Endothelial cell of umbilical vein (primary cell): Measurements from ENCODE around the gene OR12D1. TPM values are rescaled to one million over a fixed set of nuclear protein-coding genes. Genes with fewer than 3 reads are reported as not detected.

Experiments used
- BruUV-seq: library from RNA; stranded (reverse); fragments of 400-500 nt; replicated peaks from 2 replicates; lab custom pipeline; 2021; lab: Mats Ljungman, UMichigan
- CTCF ChIA-PET: fragments of 300-600, 350-600 bp; sonication (Branson Sonifier 250); formaldehyde crosslinking; loops from one replicate; lab custom pipeline; 2021; ENCODE audit warnings: antibody characterized with exemption, inconsistent platforms; lab: Charles Lee
- POLR2A ChIA-PET: fragments of 300-600, 350-600 bp; sonication (Branson Sonifier 250); formaldehyde crosslinking; loops from one replicate; lab custom pipeline; 2021; ENCODE audit warnings: antibody characterized with exemption, inconsistent platforms; lab: Charles Lee
- DNase-seq: peaks from one replicate; pipeline ENCODE4 v3.0.0-alpha.2; 2011; ENCODE audit warnings: low read depth, low spot score
- FAIRE-seq: peaks from 2 replicates; lab custom pipeline; 2011; peaks lifted over from hg19 to GRCh38; lab: Jason Lieb, UNC
- H2AFZ ChIP-seq: 2 replicates; pipeline ENCODE4 v1.6.0; 2012; ENCODE audit warnings: low read depth, low read length, control low read depth, inconsistent platforms
- H3K27ac ChIP-seq: 2 replicates; pipeline ENCODE4 v1.5.1; 2011; ENCODE audit warnings: low read depth, mild to moderate bottlenecking, control low read depth, low read length, moderate library complexity; ENCODE audit not compliant: insufficient read depth
- H3K27me3 ChIP-seq, 2 experiments: 2 replicates each; pipeline versions ENCODE4 v1.6.0 to v1.6.1; 2011; ENCODE audit warnings: low read length in 2 of 2, mixed read lengths in 1 of 2; ENCODE audit not compliant: control insufficient read depth in 2 of 2, insufficient read depth in 2 of 2
- H3K36me3 ChIP-seq, 2 experiments: 2 replicates in 1 of 2; 3 replicates in 1 of 2; pipeline ENCODE4 v1.5.1; 2011; ENCODE audit warnings: low read length in 2 of 2, mild to moderate bottlenecking in 1 of 2, moderate library complexity in 1 of 2; ENCODE audit not compliant: control insufficient read depth in 2 of 2, insufficient read depth in 2 of 2; ENCODE audit errors: extremely low read depth in 1 of 2
- H3K4me1 ChIP-seq: 3 replicates; pipeline ENCODE4 v1.5.1; 2011; ENCODE audit warnings: mild to moderate bottlenecking, low read length; ENCODE audit not compliant: control insufficient read depth, insufficient read depth; ENCODE audit errors: extremely low read depth
- H3K4me2 ChIP-seq: 2 replicates; pipeline ENCODE4 v1.6.1; 2011; ENCODE audit warnings: low read length, control low read depth, mixed read lengths; ENCODE audit not compliant: insufficient read depth
- H3K4me3 ChIP-seq, 3 experiments: fragments of 200-600 bp in 1 of 3; sonication (generic), shearing (Covaris generic) in 1 of 3; replicated peaks in 1 of 3; 2 replicates each; pipeline ENCODE4 v1.5.1; 2011 to 2016; ENCODE audit warnings: control low read depth in 3 of 3, low read length in 3 of 3, mild to moderate bottlenecking in 2 of 3, inconsistent platforms in 1 of 3, low read depth in 1 of 3, moderate library complexity in 1 of 3; ENCODE audit not compliant: insufficient read depth in 1 of 3
- H3K79me2 ChIP-seq: 2 replicates; pipeline ENCODE4 v1.6.0; 2012; ENCODE audit warnings: low read length, inconsistent platforms; ENCODE audit not compliant: control insufficient read depth, insufficient read depth
- H3K9ac ChIP-seq: replicated peaks from 2 replicates; pipeline ENCODE3; 2011; ENCODE audit warnings: low read length, control low read depth; ENCODE audit not compliant: insufficient read depth; ENCODE audit errors: extremely low read depth
- H3K9me1 ChIP-seq: replicated peaks from 3 replicates; pipeline ENCODE4 v1.6.0; 2011; ENCODE audit warnings: mild to moderate bottlenecking, low read length; ENCODE audit not compliant: control insufficient read depth, insufficient read depth; ENCODE audit errors: extremely low read depth
- H3K9me3 ChIP-seq: replicated peaks from 2 replicates; pipeline ENCODE4 v1.5.1; 2012; ENCODE audit warnings: low read length, inconsistent platforms; ENCODE audit not compliant: control insufficient read depth, insufficient read depth
- H4K20me1 ChIP-seq: replicated peaks from 2 replicates; pipeline ENCODE3; 2011; ENCODE audit warnings: mild to moderate bottlenecking, low read length; ENCODE audit not compliant: control insufficient read depth, insufficient read depth; ENCODE audit errors: extremely low read depth
- CTCF ChIP-seq, 2 donors: IDR thresholded peaks; 1 replicate in 1 of 2; 2 replicates in 1 of 2; pipeline ENCODE4 v1.5.1; 2011; ENCODE audit warnings: low read length in 2 of 2, mild to moderate bottlenecking in 2 of 2, moderate library complexity in 2 of 2, control low read depth in 1 of 2, inconsistent platforms in 1 of 2, low read depth in 1 of 2; ENCODE audit not compliant: insufficient read depth in 1 of 2; ENCODE audit errors: extremely low read depth in 1 of 2
- FOS ChIP-seq: IDR thresholded peaks from 2 replicates; pipeline ENCODE4 v1.6.1; 2011; ENCODE audit warnings: mild to moderate bottlenecking, low read length, moderate library complexity, borderline replicate concordance; ENCODE audit not compliant: insufficient read depth
- GATA2 ChIP-seq: IDR thresholded peaks from 2 replicates; pipeline ENCODE4 v1.7.0; 2011; ENCODE audit warnings: low read depth, mild to moderate bottlenecking, moderate library complexity, mixed read lengths, low read length; ENCODE audit not compliant: insufficient read length, insufficient read depth
- JUN ChIP-seq: IDR thresholded peaks from 2 replicates; pipeline ENCODE4 v1.6.1; 2011; ENCODE audit warnings: borderline replicate concordance, low read depth; ENCODE audit not compliant: insufficient read length, insufficient read depth
- POLR2A ChIP-seq: IDR thresholded peaks from 2 replicates; pipeline ENCODE4 v1.6.1; 2012; ENCODE audit warnings: low read depth, mild to moderate bottlenecking, control low read depth, low read length
- dilution Hi-C: fragments of 300-500 bp; cut with MboI; formaldehyde crosslinking; loops from one replicate; pipeline ENCODE4 v1.15.0; 2019; ENCODE audit warnings: low sequenced_read_pairs; ENCODE audit not compliant: extremely low pct_ligation_motif_present
- intact Hi-C: fragments of 100-400 bp; cut with micrococcal nuclease; formaldehyde crosslinking; loops from one replicate; pipeline ENCODE4 v1.10.0; 2022
- polyA plus RNA-seq, 4 experiments: library from polyadenylated mRNA; depleted of rRNA in 3 of 4; stranded (reverse) in 3 of 4; unstranded in 1 of 4; fragments of >200 nt; gene quantifications; 2 replicates each; pipeline versions ENCODE4 v1.2.1 to v1.2.3, GENCODE V29; 2011 to 2012; ENCODE audit warnings: missing spikeins in 1 of 4
- total RNA-seq: library from RNA; stranded (reverse); gene quantifications from 2 replicates; pipeline ENCODE4 v1.2.3, GENCODE V29; 2021

The OR12D1 gene
- total and polyA plus RNA-seq, 2 donors (not counting 3 experiments of a cell fraction or from before 2014, with no cell fraction given), result not detected

GRCh38 chr6:29465801-29466200, 51.1 kb downstream of the OR12D1 start:
- Histone ChIP-seq H3K4me1 (no peaks in the 10 kb centered on the region), H3K9ac (no peak overlapping the region), H3K4me2 (no peak overlapping the region), H2AFZ (no peak overlapping the region), H3K4me3 (no peak overlapping the region), H3K27me3 (no peaks in the 10 kb centered on the region), H4K20me1 (no peaks in the 10 kb centered on the region), H3K9me3 (no peaks in the 10 kb centered on the region), H3K27ac (no peak overlapping the region), H3K79me2 (no peaks in the 10 kb centered on the region), H3K9me1 (no peaks in the 10 kb centered on the region), H3K36me3 (no peaks in the 10 kb centered on the region)
- intact Hi-C loops, result no loop called here
- DNase-seq, result no peak
- TF ChIP-seq GATA2 (no peak), JUN (no peak), FOS (no peak)
- dilution Hi-C loops, result no loop called here
- BruUV-seq, result no TSS peak
- ChIA-PET CTCF (no interaction called here), POLR2A (no interaction called here)
- no peak for FAIRE-seq

GRCh38 chr6:29466241-29466640, 51.5 kb downstream of the OR12D1 start:
- TF ChIP-seq CTCF (IDR thresholded peaks at IDR 0.05; ENCODE audit: extremely low read depth in 1 of 2, insufficient read depth in 1 of 2, low read depth in 1 of 2, low read length in 2 of 2), result no peak
- no peak for TF ChIP-seq POLR2A
- peak; percentile 52 for TF ChIP-seq FOS
- peak; percentile 22 for TF ChIP-seq GATA2
- no peak overlapping the region for H3K4me3 ChIP-seq
- peak; percentile 20 for DNase-seq
- ChIA-PET CTCF (no interaction called here), POLR2A (no interaction called here)
- peak; percentile 26 for FAIRE-seq
- no TSS peak for BruUV-seq
- H3K9me1 ChIP-seq, result no peaks in the 10 kb centered on the region
- H3K9me3 ChIP-seq, result no peaks in the 10 kb centered on the region
- no peak overlapping the region for H3K4me2 ChIP-seq
- H3K79me2 ChIP-seq, result no peaks in the 10 kb centered on the region
- no peak overlapping the region for H2AFZ ChIP-seq
- dilution Hi-C loops, result no loop called here
- no peaks in the 10 kb centered on the region for H3K4me1 ChIP-seq
- H4K20me1 ChIP-seq, result no peaks in the 10 kb centered on the region
- no peaks in the 10 kb centered on the region for H3K27me3 ChIP-seq
- no peaks in the 10 kb centered on the region for H3K36me3 ChIP-seq
- H3K27ac ChIP-seq, result no peak overlapping the region
- no peak overlapping the region for H3K9ac ChIP-seq
- intact Hi-C loops, result no loop called here

Other genes with a start within 250 kb of the OR12D1 start
- gene OR2J2, start 244.0 kb upstream of the OR12D1 start, total RNA-seq, result not detected in 2 replicates
- gene OR2J2, start 244.0 kb upstream of the OR12D1 start, polyA plus RNA-seq, result not detected in 2 replicates
- gene OR14J1, start 113.2 kb upstream of the OR12D1 start, total RNA-seq, result not detected in 2 replicates
- gene OR14J1, start 113.2 kb upstream of the OR12D1 start, polyA plus RNA-seq, result not detected in 2 replicates
- gene OR5V1, start 46.1 kb upstream of the OR12D1 start, total RNA-seq, result not detected in 2 replicates
- not detected in 2 replicates for gene OR5V1, start 46.1 kb upstream of the OR12D1 start, polyA plus RNA-seq
- not detected in 2 replicates for gene OR12D3, start 39.6 kb upstream of the OR12D1 start, total RNA-seq
- gene OR12D3, start 39.6 kb upstream of the OR12D1 start, polyA plus RNA-seq, result not detected in 2 replicates
- gene OR12D2, start 19.3 kb upstream of the OR12D1 start, total RNA-seq, result not detected in 2 replicates
- not detected in 2 replicates for gene OR12D2, start 19.3 kb upstream of the OR12D1 start, polyA plus RNA-seq
- gene OR10C1, start 24.4 kb downstream of the OR12D1 start, total RNA-seq, result not detected in 2 replicates
- not detected in 2 replicates for gene OR10C1, start 24.4 kb downstream of the OR12D1 start, polyA plus RNA-seq
- gene OR11A1, start 42.1 kb downstream of the OR12D1 start, total RNA-seq, result not detected in 2 replicates
- gene OR11A1, start 42.1 kb downstream of the OR12D1 start, polyA plus RNA-seq, result not detected in 2 replicates
- not detected in 2 replicates for gene OR2H1, start 42.2 kb downstream of the OR12D1 start, total RNA-seq
- gene OR2H1, start 42.2 kb downstream of the OR12D1 start, polyA plus RNA-seq, result not detected in 2 replicates
- gene MAS1L, start 73.0 kb downstream of the OR12D1 start, total RNA-seq, result not detected in 2 replicates
- gene MAS1L, start 73.0 kb downstream of the OR12D1 start, polyA plus RNA-seq, result not detected in 2 replicates
- 0.31 TPM in 1 of 2 replicates, not detected in the other for gene UBD, start 144.8 kb downstream of the OR12D1 start, total RNA-seq
- gene UBD, start 144.8 kb downstream of the OR12D1 start, polyA plus RNA-seq, result 0.10 and 0.13 TPM in 2 replicates
- not detected in 2 replicates for gene OR2H2, start 170.2 kb downstream of the OR12D1 start, total RNA-seq
- not detected in 2 replicates for gene OR2H2, start 170.2 kb downstream of the OR12D1 start, polyA plus RNA-seq
- 50.8 and 52.1 TPM in 2 replicates for gene GABBR1, start 218.3 kb downstream of the OR12D1 start, total RNA-seq
- gene GABBR1, start 218.3 kb downstream of the OR12D1 start, polyA plus RNA-seq, result 43.6 and 53.1 TPM in 2 replicates
- gene MOG, start 242.2 kb downstream of the OR12D1 start, total RNA-seq, result not detected in 2 replicates
- not detected in 2 replicates for gene MOG, start 242.2 kb downstream of the OR12D1 start, polyA plus RNA-seq